HG03558 (cell line): ENCODE measurements around the gene ADM2.
"Not testable (repeated sequence)": the region's sequence is repeated elsewhere in the genome, so short reads cannot be mapped to it uniquely, and the experiment has no call there.

Source experiments
- ATAC-seq: cut with Tn5 transposase; IDR thresholded peaks from one replicate; pipeline ENCODE4 v1.9.1; 2021; ENCODE audit warnings: moderate number of reproducible peaks; ENCODE audit not compliant: unreplicated experiment; ENCODE audit errors: extremely low read depth

The ADM2 gene

GRCh38 chr22:50481440-50482106, at the start of gene ADM2:
TSS of gene ADM2 (plus strand) at chr22:50481543. CDS start at chr22:50481848, 305 bp downstream.
- no peak for ATAC-seq

GRCh38 chr22:50432131-50432876, 49.0 kb upstream of the ADM2 start:
- ATAC-seq, result no peak

GRCh38 chr22:50432877-50433510, 48.3 kb upstream of the ADM2 start:
- ATAC-seq, result not testable (repeated sequence)

- ATAC-seq, result no peak
Measured at GRCh38 chr22:50434849-50435248, 46.5 kb upstream of the ADM2 start.

- no peak for ATAC-seq
Measured at GRCh38 chr22:50435291-50436014, 45.9 kb upstream of the ADM2 start.

GRCh38 chr22:50436015-50436830, 45.1 kb upstream of the ADM2 start:
- ATAC-seq, result no peak

GRCh38 chr22:50436841-50437341, 44.5 kb upstream of the ADM2 start:
- ATAC-seq, result no peak

- ATAC-seq, result no peak
Measured at GRCh38 chr22:50437511-50438304, 43.6 kb upstream of the ADM2 start.

GRCh38 chr22:50438305-50439275, 42.8 kb upstream of the ADM2 start:
- ATAC-seq, result no peak

GRCh38 chr22:50439314-50439870, 42.0 kb upstream of the ADM2 start:
- no peak for ATAC-seq

GRCh38 chr22:50439871-50440331, 41.4 kb upstream of the ADM2 start:
- no peak for ATAC-seq

GRCh38 chr22:50440544-50441249, 40.6 kb upstream of the ADM2 start:
- no peak for ATAC-seq

GRCh38 chr22:50441428-50441993, 39.8 kb upstream of the ADM2 start:
- ATAC-seq, result no peak

GRCh38 chr22:50443197-50443596, 38.1 kb upstream of the ADM2 start:
- ATAC-seq, result no peak

GRCh38 chr22:50443801-50444625, 37.3 kb upstream of the ADM2 start:
- ATAC-seq, result no peak

GRCh38 chr22:50444663-50445062, 36.7 kb upstream of the ADM2 start:
- ATAC-seq, result no peak
